Activated CD4-positive, alpha-beta T cell treated with anti-CD3 and anti-CD28 coated beads, Interleukin-2, amount 10 ng/mL, durations not matched to agents 7 days and 5 days (primary cell): ENCODE measurements around the gene URI1. TPM values are rescaled to one million over a fixed set of nuclear protein-coding genes. Genes with fewer than 3 reads are reported as not detected.
"Not testable (repeated sequence)": the region's sequence is repeated elsewhere in the genome, so short reads cannot be mapped to it uniquely, and the experiment has no call there.

Experiments
- CTCF ChIA-PET: fragments of 350-600 bp; sonication (Branson Sonifier 250); formaldehyde crosslinking; loops from one replicate; lab custom pipeline; 2021; ENCODE audit warnings: antibody characterized with exemption; lab: Charles Lee
- POLR2A ChIA-PET: fragments of 350-600 bp; sonication (Branson Sonifier 250); formaldehyde crosslinking; loops from one replicate; lab custom pipeline; 2021; ENCODE audit warnings: antibody characterized with exemption; lab: Charles Lee
- DNase-seq: peaks from one replicate; pipeline ENCODE4 v3.0.0-alpha.2; 2020
- H3K27ac Mint-ChIP-seq: one replicate; pipeline ENCODE4 v1.8.0; 2021; ENCODE audit warnings: mild to moderate bottlenecking, moderate library complexity, mixed read lengths
- H3K27me3 Mint-ChIP-seq: one replicate; pipeline ENCODE4 v1.8.0; 2021; ENCODE audit warnings: mixed read lengths
- H3K36me3 Mint-ChIP-seq: one replicate; pipeline ENCODE4 v1.8.0; 2021; ENCODE audit warnings: low read depth, mixed read lengths
- H3K4me1 Mint-ChIP-seq: one replicate; pipeline ENCODE4 v1.8.0; 2021; ENCODE audit warnings: mixed read lengths
- H3K4me3 Mint-ChIP-seq: one replicate; pipeline ENCODE4 v1.8.0; 2021; ENCODE audit warnings: mild to moderate bottlenecking, moderate library complexity, mixed read lengths
- H3K9me3 Mint-ChIP-seq: one replicate; pipeline ENCODE4 v1.8.0; 2021; ENCODE audit warnings: mixed read lengths
- total RNA-seq, 2 experiments: library from RNA; stranded (reverse); gene quantifications; one replicate each; pipeline ENCODE4 v1.2.3, GENCODE V29; 2021

Gene URI1
- total RNA-seq, 2 experiments from 2014 or later, result 54.8 to 54.9 TPM

GRCh38 chr19:30043008-30043407 is 101.0 kb downstream of the URI1 start:
- H3K4me3 Mint-ChIP-seq, H3K4me1 Mint-ChIP-seq, H3K27ac Mint-ChIP-seq, CTCF ChIA-PET, DNase-seq, POLR2A ChIA-PET, H3K27me3 Mint-ChIP-seq: not testable (repeated sequence)
- Mint-ChIP-seq H3K9me3 (peaks cover 17% of the 10 kb centered on the region), H3K36me3 (peaks cover 23% of the 10 kb centered on the region)

GRCh38 chr19:30044273-30045248 is 102.5 kb downstream of the URI1 start:
- ChIA-PET CTCF (interaction anchor here (0.9 kb wide), 1 partner anchor 15 kb away, joined by 4 read pairs; no protein-coding TSS in a partner anchor), POLR2A (no interaction called here)
- Mint-ChIP-seq H3K9me3 (peaks cover 13% of the 10 kb centered on the region), H3K4me3 (no peak overlapping the region), H3K27ac (no peak overlapping the region), H3K4me1 (no peaks in the 10 kb centered on the region), H3K36me3 (peaks cover 16% of the 10 kb centered on the region), H3K27me3 (no peaks in the 10 kb centered on the region)
- no peak for DNase-seq

DNA sequence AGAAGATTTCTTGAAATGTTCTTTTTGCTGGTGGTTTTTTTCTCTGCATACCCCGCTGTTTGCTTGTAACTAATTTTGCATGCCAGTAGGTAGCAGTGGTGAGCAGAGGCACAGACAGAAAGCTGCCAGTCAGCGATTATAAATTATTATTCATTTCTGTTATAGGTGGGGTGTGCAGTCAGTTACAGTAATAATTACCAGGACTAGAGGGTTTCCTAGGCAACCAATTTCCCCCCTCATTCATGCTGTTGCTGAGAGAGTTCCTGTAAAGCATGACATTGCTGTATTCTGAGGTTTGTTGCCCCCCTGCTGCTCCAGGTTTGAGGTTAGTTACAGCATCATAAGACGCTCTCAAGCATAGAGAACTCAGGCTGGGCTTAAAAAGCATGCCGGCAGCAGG is 104.5 kb downstream of the URI1 start:
- no peaks in the 10 kb centered on the region for H3K27me3 Mint-ChIP-seq
- H3K36me3 Mint-ChIP-seq, result peaks cover 4% of the 10 kb centered on the region
- DNase-seq, result no peak
- no peak overlapping the region for H3K27ac Mint-ChIP-seq
- ChIA-PET POLR2A (no interaction called here), CTCF (no interaction called here)
- H3K9me3 Mint-ChIP-seq, result peaks cover 2% of the 10 kb centered on the region
- H3K4me3 Mint-ChIP-seq, result no peak overlapping the region
- H3K4me1 Mint-ChIP-seq, result no peaks in the 10 kb centered on the region

DNA sequence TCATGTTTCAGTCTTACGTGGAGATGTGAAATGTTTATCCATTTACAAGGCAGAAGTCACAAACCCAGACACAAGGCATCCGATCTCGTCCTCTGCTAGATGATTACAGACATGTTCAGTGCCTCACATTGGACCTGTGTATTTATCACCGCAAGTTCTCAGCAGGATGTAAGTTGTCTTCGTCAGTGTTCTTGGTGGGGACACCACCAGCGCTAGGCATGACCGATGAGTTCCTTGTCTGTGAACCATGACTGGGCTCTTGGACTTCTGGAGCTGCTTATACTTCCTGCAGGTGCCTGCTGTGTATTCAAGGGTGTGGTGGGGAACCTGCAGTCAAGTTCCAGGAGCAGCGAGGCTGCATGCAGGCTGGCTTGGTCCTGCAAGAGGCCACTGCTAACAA is 105.4 kb downstream of the URI1 start:
- Mint-ChIP-seq H3K4me3 (no peak overlapping the region), H3K27ac (no peak overlapping the region), H3K36me3 (no peaks in the 10 kb centered on the region), H3K4me1 (no peaks in the 10 kb centered on the region), H3K27me3 (no peaks in the 10 kb centered on the region), H3K9me3 (no peaks in the 10 kb centered on the region)
- CTCF ChIA-PET, result no interaction called here
- POLR2A ChIA-PET, result no interaction called here
- no peak for DNase-seq

DNA sequence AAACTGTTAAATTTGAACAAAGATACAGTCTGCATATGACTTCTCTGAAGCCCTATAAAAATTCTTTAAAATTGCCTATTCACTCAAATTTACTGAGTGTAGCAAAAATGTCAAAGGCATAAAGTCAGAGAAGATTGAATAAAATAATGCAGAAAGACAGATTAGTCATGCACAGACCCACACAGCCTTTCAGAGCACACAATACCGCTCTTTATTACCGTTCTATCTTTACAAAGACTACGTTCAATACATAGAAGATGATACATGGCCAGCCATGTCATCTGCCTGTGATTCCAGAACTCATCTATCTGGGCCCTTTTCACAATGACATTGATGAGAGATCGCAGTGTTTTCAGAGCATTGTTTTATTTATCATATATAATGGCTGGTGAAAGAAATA is 107.2 kb downstream of the URI1 start:
- Mint-ChIP-seq H3K27ac (no peak overlapping the region), H3K9me3 (no peaks in the 10 kb centered on the region), H3K36me3 (no peaks in the 10 kb centered on the region), H3K27me3 (no peaks in the 10 kb centered on the region), H3K4me1 (no peaks in the 10 kb centered on the region), H3K4me3 (no peak overlapping the region)
- ChIA-PET CTCF (no interaction called here), POLR2A (no interaction called here)
- DNase-seq, result no peak

DNA sequence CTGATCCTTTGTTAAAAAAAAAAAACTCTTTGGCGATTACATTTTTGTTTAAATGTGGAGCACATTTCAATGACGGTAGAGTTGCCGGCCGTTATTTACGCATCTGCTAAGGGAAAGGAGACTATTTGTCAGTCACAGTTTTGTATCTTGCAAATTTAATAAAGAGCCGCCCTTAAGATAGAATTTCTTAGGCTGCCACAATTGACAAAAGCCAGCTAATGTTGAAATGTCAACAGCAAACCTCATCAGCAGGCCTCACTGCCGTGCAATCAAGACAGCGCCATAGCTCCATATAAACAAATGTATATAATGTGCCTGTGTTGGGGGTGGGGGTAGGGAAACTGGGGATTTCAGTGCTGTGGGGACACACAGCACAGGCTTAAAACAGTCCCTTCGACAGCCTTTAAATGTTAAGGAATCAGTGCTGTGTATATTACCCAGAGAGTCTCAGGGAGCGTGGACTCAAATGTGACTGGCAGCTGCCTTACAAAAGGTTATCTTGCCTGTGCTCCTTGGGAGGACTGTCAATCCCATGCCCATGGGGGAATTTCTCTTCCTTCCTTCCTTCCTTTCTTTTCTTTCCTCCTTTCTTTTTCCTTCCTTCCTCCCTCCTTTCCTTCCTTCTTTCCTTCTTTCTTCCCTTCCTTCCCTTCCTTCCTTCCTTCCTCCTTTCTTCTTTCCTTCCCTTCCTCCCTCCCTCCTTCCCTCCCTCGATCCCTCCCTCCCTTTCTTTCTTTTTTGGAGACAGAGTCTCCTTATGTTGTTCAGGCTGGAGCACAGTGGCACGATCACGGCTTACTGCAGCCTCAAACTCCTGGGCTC is 108.0 kb downstream of the URI1 start:
- ChIA-PET POLR2A (no interaction called here), CTCF (no interaction called here)

DNA sequence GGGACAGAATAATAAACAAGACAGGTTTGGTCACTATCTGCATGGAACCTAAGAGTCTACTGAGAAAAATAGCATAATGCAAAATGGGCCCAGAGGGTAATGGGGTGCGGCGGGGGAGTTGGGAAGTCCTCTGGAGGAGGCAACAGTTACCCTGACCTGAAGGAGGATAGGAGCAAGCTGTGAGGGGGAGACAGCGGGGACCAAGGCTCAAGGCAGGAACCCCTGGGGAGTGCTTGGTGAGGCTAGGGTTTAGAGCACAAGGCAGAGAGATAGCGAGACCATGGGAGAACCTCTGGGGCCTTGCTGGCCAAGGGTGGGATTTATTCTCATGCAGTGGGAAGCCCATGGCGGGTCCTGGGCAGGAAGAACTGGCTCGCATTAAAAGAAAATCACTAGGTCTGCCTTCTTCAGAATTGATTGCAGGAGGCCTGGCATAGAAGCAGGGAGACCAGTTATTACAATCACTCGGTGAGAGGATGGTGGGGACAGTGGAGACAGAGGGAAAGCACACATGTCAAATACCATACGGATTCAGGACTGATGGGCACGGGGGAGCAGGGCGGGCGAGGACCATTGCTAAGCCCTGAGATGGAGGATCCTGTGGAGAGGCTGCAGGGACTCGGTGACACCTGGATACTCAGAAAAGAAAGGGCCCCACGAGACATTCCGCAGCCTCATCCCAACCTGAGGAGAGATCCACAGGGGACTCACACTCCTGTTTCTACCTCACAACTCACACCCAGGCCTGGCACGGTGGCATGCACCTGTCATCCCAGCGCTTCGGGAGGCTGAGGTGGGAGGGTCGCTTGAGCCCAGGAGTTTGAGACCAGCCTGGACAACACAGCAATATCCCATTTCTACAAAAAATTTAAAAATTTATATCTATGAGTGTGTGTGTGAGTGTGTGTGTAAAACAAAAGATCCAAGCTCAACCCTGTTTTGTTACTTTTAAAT is 110.4 kb downstream of the URI1 start:
- ChIA-PET CTCF (no interaction called here), POLR2A (no interaction called here)
- Mint-ChIP-seq H3K4me3 (no peak overlapping the region), H3K36me3 (no peaks in the 10 kb centered on the region), H3K27me3 (no peaks in the 10 kb centered on the region), H3K27ac (no peak overlapping the region), H3K4me1 (no peaks in the 10 kb centered on the region), H3K9me3 (no peaks in the 10 kb centered on the region)
- no peak for DNase-seq

More for the DNA sequence above, 108.0 kb downstream of the URI1 start:
- Mint-ChIP-seq H3K9me3 (no peaks in the 10 kb centered on the region), H3K36me3 (no peaks in the 10 kb centered on the region), H3K27me3 (no peaks in the 10 kb centered on the region), H3K27ac (no peak overlapping the region), H3K4me3 (no peak overlapping the region), H3K4me1 (no peaks in the 10 kb centered on the region)
- no peak for DNase-seq

DNA sequence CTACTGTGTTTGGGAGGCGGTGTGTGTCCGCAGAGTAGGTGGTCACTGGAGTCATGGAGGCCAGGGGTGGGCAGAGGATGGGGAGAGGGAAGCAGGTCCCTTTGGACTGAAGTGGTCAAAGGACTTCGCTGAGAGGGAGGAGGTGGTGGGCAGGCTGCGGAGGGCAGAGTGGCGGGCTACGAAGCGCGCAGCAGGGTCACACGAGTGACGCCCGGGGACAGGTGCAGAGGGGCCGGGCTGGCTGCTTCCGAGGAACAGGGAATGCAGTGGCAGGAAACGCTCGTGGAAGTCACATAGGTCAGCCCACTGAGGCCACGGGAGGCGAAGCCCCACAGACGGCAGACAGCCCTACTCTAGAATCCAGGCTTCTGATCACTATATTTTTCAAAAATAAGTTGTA is 111.5 kb downstream of the URI1 start:
- H3K27me3 Mint-ChIP-seq, result no peaks in the 10 kb centered on the region
- CTCF ChIA-PET, result interaction anchor here (0.6 kb wide), 1 partner anchor 36 kb away, joined by 3 read pairs; no protein-coding TSS in a partner anchor
- no peaks in the 10 kb centered on the region for H3K4me1 Mint-ChIP-seq
- no peak for DNase-seq
- H3K27ac Mint-ChIP-seq, result no peak overlapping the region
- no peaks in the 10 kb centered on the region for H3K36me3 Mint-ChIP-seq
- H3K9me3 Mint-ChIP-seq, result no peaks in the 10 kb centered on the region
- H3K4me3 Mint-ChIP-seq, result no peak overlapping the region
- POLR2A ChIA-PET, result no interaction called here

- Mint-ChIP-seq H3K27me3 (no peaks in the 10 kb centered on the region), H3K36me3 (no peaks in the 10 kb centered on the region), H3K9me3 (no peaks in the 10 kb centered on the region), H3K4me3 (no peak overlapping the region), H3K4me1 (no peaks in the 10 kb centered on the region), H3K27ac (no peak overlapping the region)
- ChIA-PET POLR2A (no interaction called here), CTCF (no interaction called here)
- no peak for DNase-seq
Measured at GRCh38 chr19:30054210-30054609, 112.2 kb downstream of the URI1 start.

GRCh38 chr19:30056580-30056979 is 114.5 kb downstream of the URI1 start:
- ChIA-PET POLR2A (no interaction called here), CTCF (interaction anchor here (1.5 kb wide), 1 partner anchor 25 kb away, joined by 3 read pairs; no protein-coding TSS in a partner anchor)
- no peak overlapping the region for H3K27ac Mint-ChIP-seq
- no peaks in the 10 kb centered on the region for H3K4me1 Mint-ChIP-seq
- no peaks in the 10 kb centered on the region for H3K36me3 Mint-ChIP-seq
- no peak for DNase-seq
- H3K27me3 Mint-ChIP-seq, result no peaks in the 10 kb centered on the region
- no peaks in the 10 kb centered on the region for H3K9me3 Mint-ChIP-seq
- H3K4me3 Mint-ChIP-seq, result no peak overlapping the region

DNA sequence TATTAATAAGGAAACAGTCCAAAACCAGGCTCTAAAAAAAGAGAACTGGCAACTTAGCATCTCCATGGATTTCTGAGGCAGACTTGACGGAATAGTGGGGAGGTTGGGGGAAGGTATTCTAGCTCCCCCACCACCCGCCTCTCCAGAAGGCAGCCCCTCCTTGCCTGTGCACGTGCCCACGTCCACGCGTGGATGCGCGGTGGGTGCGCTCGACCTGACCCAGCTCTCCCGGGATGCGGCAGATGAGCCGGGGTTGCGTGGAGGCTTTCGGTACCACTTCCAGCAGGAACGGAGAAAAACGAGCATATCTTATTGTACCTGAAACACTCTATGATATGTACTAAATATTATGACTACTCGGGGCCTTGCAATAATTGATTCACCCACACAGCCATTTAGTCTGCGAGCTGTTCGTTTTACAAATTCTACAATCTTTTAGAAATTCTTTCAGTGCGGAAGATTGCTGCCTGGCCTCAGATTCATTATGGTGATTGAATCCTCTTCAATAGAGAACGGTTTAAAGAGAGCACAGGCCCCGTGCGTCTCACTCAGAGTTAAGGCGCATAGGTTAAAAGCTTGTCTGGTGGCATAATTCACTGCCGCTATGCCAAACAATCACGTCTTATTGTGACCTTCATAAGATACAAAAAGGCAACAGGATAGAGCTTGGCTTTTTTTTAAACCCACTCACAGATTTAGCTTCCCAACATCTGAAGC is 117.9 kb downstream of the URI1 start:
- ChIA-PET CTCF (interaction anchor here (1.0 kb wide), 1 partner anchor 15 kb away, joined by 4 read pairs; no protein-coding TSS in a partner anchor), POLR2A (no interaction called here)
- DNase-seq, result no peak
- no peaks in the 10 kb centered on the region for H3K4me1 Mint-ChIP-seq
- H3K27ac Mint-ChIP-seq, result no peak overlapping the region
- H3K9me3 Mint-ChIP-seq, result no peaks in the 10 kb centered on the region
- H3K27me3 Mint-ChIP-seq, result no peaks in the 10 kb centered on the region
- no peaks in the 10 kb centered on the region for H3K36me3 Mint-ChIP-seq
- H3K4me3 Mint-ChIP-seq, result no peak overlapping the region
